Raji (cell line): ENCODE results near the gene SH3PXD2A.

Experiments used
- POLR2A ChIP-seq: IDR thresholded peaks from 2 replicates; pipeline ENCODE4 v1.6.1; 2011; ENCODE audit warnings: low read depth, low read length, control low read depth; ENCODE audit not compliant: insufficient read depth

Gene SH3PXD2A

DNA sequence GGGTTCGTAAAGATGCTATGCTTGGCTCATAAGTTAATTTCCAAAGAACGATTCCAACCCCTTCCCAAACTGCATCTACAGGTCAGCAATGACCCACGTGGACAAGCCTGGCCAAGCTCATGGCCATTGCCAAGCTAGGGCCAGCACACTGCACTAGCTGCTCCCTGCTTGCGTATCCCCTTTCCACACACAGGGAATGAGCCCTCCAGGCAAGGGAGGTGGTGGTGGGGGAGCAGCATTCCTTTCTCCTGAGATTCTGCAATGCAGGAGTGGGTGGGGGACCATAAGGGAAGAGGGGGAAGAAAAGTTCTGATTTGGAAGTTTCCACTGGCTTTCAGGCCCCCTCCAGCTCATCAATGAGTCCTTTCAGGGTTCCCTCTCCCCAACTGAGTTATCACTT lies 56.0 kb downstream of the SH3PXD2A start:
- no peak for TF ChIP-seq POLR2A

DNA sequence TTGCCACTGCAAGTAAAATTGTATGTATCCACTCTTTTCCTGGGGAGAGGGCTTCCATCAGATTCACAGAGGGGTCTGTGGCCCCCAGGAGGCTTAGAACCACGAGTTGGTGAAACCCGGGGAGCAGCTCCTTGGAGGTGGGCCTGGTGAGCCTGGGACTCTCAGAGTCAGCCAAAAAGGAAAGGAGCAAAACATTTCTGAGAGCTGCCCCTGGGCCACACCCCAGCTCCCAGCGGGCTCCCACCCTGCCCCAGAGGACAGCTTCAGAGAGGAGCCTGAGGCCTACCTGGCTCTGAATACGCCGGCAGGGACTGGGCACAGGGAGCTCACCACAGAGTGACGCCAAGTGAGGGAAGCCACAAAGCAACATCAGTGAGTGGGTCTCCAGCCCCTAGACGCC lies 56.9 kb downstream of the SH3PXD2A start:
- no peak for TF ChIP-seq POLR2A

DNA sequence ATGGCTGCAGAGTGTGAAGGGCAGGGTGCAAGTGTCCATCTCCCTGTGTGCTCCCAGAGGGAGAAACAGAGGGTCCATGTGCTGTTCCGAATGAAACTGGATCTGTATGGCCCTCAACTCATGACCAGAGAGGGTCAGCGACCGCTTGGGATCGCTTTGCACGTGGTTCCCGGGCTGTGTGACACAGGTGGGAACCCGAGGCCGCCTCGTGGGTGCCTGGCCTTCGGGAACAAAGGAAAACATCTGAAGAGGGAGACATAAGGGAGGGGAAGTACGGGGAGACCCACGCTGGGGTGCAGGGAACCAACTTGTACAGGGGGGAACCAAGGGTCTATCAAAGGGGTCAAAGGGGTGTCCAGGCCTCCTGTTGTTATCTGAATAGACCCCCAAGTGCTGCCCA lies 57.5 kb downstream of the SH3PXD2A start:
- TF ChIP-seq POLR2A: no peak

DNA sequence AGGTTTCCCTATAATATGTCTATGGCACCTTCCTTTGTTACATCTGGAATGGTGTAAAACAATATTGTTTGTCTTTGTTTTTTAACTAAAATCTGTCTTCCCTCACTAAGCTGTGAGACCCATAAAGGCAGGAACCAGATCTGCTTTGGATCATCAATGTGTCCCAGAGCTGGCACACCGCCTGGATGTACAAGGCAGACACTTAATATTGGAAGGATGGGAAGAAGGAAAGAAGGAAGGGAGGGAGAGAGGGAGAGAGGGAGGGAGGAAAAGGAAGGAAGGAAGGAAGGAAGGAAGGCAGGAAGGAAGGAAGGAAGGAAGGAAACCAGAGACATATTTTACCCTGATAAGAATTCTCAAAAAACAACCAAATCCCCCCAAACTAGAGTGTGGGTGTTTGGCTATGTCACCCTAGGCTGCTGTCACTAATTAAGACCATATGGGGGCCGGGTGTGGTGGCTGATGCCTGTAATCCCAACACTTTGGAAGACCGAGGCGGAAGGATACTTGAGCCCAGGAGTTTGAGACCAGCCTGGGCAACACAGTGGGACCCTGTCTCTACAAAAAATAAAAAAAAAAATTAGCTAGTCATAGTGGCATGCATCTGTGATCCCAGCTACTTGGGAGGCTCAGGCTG lies 59.6 kb downstream of the SH3PXD2A start:
- no peak for TF ChIP-seq POLR2A

DNA sequence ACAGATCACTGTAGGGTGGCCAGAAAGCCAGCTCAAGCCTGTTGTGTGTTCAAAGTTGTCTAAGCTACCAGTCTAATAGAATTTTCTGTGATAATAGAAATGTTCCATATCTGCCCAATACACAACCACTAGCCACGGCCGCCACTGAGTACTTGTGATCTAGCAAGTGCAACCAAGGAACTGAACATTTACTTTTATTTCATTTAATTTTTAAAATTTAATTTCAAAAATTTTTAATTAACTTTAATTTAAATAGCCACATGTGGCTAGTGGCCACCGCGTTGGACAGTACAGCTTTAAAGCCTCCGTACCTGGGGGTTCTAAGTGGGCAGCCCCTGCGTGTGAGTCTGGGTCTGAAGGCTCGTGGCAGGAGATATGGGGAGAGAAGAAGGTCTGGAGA lies 60.4 kb downstream of the SH3PXD2A start:
- no peak for TF ChIP-seq POLR2A

DNA sequence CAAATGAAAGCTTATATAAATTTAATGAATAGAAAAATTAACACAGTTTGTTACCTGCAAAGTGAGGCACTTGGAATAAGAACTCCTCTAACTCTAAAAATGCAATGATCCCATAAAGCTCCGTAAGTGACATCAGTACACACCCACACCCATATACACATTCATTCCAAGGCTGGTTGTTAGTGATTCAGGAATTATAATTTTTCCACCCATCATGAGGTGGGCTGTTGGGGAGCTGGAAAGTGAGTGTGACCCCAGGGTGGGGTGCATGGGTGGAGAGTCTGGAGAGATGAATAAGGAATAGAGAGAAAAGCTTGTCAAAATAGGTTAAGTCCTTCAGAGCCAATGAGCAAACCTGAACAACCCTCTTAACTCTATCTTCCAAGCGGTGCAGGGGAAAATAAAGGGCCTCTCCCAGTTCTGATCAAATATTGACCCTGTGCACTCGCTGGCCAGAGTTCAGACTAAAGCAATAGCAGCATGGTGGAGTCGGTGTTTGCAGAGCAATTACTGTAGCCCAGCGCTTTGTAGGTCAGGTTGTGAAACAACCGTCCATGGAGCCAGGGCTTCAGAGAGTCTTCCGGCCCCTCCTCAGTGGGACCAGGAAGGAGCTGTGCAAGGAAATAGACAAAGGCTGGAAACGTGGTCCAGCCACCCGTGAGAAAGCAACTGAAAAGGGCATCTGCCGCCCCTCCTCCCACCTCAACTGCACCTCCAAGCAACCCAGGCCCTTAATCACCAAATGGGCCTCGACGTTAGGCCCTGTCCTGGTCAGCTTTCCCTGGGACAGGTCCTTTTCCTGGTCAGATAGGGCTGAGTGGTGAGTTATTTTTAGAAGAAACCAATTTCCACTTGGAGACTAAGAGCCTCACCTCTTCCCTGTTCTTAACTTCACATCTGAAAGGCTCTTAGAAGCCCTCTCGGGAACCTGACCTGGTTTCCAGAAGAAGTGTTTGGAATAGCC lies 61.2 kb downstream of the SH3PXD2A start:
- no peak for TF ChIP-seq POLR2A

DNA sequence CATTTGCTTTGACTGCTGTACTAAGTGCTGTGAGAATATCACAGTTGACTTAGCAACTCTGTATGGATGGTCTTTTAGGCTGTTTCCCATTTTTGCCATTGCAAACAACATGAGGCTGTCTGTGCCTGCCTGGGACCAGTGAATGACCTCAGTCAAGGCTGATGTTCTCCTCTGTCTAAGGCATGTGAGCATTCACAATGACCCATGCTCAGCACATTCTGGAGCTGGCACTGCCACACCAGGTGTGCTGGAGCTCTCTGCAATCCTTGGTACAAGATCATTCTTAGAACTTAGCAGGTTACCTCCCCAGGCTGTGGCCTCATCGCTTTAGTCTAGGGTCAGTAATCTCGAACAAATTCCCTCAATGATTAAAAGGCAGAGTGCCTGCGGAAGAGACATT lies 61.9 kb downstream of the SH3PXD2A start:
- no peak for TF ChIP-seq POLR2A

DNA sequence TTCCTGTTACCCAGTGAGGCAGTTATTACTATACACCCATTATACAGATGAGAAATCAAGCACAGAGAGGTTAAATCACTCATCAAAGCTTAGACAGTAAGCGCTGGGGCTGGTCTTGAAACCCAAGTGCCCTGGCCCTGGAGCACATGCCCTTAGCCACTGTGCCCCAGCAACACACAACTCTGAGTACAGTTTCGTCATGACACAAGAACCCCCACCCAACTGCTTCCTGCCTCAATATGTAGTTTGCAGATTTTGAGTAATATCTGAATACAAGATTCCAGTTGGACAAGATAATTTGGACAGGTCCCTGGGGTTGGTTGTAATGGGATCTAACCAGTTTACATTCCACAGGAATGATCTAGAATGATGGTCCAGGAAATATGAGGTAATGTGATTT lies 62.8 kb downstream of the SH3PXD2A start:
- TF ChIP-seq POLR2A: no peak

DNA sequence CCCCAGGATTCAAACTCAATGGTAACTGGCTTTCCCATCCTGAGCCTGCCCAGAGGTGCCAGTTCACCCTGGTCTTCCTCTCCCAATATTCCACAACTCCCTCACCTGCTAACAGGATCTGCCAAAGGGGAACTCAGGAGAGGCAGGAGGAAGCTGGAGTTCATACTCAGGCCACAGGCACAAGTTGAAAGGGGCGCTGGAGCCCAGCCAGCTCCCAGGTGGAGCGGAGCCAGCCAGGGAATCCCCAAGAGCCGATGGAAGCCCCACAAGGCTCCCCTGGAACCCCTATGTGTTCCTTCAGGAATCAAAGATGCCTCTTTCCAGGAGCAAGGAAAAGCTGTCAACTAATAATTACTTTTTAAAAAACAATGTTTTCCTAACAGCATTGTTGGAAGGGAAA lies 63.5 kb downstream of the SH3PXD2A start:
- no peak for TF ChIP-seq POLR2A

DNA sequence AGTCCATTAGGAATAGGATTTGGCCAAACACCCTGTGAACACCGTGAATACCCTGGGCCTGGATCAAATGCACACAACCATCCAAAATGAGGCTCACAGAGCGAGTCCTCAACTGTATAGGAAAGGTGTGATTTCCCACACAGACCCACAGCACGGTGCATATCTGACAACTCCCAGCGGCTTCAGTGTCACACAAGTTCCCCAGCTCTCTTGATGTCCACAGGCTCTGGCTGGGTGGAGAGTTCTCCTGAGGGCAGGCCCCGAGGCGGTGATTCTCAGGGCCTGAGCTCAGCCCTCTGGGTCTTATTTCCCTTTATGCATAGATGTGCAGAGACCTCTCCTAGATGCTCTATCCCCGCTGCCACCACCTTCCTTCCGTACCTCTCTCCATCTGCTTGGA lies 64.1 kb downstream of the SH3PXD2A start:
- TF ChIP-seq POLR2A: no peak

DNA sequence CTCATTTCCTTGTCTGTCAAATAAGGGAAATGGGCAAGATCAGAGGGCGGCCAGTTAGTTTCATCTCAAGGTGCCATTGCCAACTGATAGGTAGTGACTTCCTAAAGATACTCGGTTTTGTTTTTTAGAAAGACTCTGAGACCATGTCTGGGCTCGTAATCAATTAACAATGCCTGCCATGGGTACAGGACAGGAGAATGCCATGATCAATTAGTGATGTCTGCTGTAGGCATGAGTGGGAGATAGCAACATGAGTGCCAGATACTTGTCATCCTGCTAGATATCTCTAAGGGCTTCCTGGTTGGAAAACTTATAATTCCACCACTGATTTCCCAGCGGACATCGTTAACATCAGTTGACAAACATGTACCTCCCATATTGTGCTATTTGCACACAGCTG lies 64.8 kb downstream of the SH3PXD2A start:
- no peak for TF ChIP-seq POLR2A

DNA sequence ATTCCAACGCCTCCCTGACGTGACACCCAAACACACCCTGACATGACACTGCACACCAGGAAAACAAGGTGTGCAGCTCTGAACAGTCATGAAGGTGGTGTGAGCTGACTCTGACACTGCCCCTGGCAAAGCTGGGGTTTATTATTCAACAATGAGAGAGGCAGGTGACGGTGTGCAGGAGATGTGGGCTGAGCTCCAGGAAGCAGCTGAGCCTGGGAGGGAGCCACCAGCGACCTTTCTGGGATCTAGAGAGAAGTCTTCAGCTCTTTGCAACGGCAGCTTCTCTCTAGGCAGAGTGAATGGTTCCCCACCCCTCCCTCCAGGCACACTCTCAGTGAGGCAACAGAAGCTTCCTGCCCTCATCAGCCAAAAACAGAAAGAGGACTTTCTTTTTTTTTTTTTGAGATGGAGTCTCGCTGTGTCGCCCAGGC lies 65.6 kb downstream of the SH3PXD2A start:
- TF ChIP-seq POLR2A: no peak

DNA sequence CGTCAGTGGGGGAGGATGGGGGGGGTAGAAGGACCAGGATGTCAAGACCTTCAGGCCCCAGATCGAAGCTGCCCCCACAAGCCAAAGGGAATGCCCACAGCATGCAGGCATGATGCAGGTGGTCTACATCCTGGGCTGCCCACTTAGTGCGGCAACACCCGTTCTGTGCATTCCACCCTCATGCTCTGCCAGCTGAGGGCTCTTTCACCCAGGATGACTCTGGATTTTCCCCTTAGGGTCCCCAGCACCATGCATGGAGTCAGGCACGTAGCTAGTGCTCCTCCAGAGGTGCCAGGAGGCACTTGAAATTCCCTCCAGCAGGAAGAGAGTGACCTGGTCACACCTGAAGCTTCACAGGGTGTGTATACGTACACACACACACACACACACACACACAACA lies 66.2 kb downstream of the SH3PXD2A start:
- no peak for TF ChIP-seq POLR2A

DNA sequence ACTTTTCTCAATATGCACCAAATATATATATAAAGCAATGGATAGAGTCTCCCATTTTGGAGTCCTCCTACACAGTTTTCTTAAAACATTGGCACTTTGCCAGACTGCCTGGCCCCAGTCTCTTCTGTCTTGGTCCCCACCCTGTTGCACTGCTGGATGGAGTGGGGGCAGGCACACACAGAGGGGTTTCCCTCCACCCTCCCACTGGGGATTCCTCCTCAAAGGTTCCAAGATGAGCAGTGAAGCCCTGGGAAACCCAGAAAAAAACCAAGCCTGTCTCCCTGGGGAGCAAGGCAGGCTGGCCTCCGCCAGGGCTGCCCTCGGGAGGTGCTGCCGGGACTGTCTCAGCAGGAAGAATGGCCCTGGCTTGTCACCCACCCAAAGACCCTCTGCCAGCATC lies 68.0 kb downstream of the SH3PXD2A start:
- no peak for TF ChIP-seq POLR2A

DNA sequence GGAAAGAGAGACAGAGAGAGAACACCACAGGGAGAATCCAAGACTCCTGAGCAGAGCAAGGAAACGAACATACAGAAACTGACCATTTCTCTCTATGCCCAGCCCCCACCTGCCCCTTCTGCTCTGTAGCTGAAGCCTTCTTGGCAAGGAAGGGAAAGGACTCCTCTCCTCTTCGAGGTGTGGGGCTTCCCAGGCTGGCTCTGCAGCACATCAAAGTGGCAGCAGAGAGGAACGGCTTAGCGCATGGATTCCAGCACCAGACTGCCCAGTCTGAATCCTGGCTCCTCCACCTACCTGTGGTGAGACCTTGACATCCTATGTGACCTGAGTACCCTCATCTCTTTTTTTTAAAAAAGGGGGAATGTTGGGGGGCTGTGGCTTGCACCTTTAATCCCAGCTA lies 69.4 kb downstream of the SH3PXD2A start:
- TF ChIP-seq POLR2A: no peak

DNA sequence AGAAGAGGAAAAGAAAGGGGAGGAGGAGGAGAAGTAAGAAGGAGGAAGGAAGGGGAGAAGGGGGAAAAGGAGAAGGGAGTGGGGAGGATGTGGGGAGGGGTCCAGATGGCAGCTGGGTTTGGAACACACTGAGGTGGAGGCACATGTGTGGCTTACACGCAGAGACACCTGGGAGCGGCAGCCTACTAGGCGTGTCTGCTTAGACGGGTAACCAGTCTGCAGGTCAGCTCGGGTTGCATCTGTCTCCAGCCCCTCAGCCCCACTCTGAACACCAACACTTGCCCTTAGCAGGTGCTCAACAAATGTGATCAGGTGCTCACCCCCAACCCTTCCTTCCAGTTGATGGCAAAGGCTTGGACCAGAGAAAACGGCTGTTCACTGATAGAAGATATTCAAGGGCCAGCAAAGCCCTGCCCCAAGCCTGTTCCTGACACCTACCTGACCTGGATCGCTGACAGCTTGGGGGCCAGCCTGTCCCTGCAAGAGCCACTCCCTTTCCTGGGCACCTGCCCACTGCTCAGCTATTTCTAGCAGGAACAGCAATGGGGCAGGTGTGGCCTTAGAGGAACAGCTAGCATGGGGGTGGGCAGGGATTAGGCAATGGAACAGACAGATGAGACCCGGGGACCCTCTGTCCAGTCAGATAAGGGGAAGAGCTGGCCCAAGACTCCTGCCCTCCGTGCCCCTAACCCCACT lies 70.5 kb downstream of the SH3PXD2A start:
- TF ChIP-seq POLR2A: no peak
